SIG-M5 treated with dmso at 0.1 percent for 504 hours (cell line): ENCODE results near the gene PRR29.
"Not testable (repeated sequence)": the region's sequence is repeated elsewhere in the genome, so short reads cannot be mapped to it uniquely, and the experiment has no call there.

ENCODE experiments used
- DNase-seq: peaks from one replicate; lab custom pipeline; 2025; ENCODE audit not compliant: unreplicated experiment; lab: John Stamatoyannopoulos, UW

The PRR29 gene

DNA sequence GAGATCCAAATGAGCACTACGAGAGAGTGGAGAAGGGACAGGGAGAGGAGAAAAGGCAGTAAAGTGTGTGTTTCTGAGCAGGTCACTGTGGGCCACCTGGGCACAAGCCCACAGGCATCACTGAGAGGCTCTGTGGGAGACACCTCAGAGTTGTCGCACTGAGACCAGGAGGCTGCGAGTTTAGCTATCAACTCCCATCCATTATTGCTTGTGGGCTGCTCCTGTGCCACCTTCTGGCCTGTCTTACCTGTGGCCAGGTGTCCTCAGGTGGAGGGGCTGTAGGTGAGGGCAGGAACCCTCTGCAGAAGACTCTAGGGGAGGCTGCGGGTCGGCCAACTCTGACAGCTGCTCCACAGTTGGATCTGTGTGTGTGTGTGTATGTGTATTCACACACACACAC is 2.5 kb upstream of the PRR29 start:
- no peak for DNase-seq

- DNase-seq, result no peak
Observed at GRCh38 chr17:63996430-63997182, 1.5 kb upstream of the PRR29 start.

GRCh38 chr17:63997341-63998048 is 656 bp upstream of the PRR29 start:
- no peak for DNase-seq

GRCh38 chr17:63998721-63999679 is 849 bp downstream of the PRR29 start:
- no peak for DNase-seq

DNA sequence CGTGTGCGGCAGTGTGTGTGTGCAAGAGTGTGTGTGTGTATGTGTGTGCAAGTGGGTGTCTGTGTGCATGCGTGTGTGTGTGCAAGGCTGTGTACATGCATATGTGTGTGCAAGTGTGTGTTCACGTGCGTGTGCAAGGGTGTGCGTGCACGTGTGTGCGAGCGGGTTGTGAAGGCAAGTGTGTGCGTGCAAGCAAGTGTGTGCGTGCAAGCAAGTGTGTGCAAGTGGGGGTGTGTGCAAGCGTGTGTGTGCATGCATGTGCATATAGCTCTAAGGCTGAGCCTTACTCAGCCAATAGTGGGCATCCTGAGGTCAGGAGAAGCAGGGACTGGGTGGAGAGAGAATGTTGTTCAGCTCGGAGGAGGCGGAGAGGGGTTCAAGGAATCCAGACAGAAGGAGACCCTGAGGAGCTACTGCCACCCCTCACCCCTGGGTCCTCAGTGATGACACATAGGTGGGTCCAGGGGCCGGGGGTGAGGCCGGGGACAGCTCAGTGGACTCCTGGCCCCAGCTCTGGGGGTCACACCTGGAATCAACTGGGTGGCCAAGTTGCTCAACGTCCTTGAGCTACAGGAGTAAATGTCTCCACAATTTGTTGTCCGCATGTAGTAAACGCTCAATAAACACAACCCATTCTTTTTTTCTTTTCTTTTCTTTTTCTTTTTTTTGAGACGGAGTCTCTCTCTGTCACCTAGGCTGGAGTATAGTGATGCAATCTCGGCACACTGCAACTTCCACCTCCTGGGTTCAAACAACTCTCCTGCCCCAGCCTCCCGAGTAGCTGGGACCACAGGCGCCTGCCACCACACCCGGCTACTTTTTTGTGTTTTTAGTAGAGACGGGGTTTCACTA is 1.8 kb downstream of the PRR29 start:
- no peak for DNase-seq

DNA sequence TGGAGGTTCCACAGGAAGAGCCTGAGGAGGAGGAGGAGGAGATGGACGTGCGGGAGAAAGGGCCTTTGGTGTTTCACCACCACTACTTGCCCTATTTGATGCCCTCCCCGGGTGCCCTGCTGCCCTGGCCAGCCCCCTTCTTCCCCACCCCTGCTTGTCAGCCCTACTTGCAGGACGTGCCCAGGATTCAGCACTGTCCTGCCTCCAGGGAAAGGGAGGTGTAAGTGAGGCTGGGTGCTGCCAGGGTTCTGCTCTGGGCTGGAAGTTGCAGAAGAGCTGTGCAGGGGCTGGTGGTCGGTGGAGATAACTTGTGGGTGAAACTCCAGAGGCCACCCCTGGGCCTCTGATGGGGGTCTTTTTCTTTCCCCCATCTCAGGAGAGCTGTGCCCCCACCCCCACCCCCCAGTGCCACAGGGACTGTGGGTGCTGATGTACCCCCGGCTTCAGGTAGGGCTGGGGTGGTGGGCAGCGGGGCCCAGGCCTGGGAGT is 3.0 kb downstream of the PRR29 start:
- no peak for DNase-seq

DNA sequence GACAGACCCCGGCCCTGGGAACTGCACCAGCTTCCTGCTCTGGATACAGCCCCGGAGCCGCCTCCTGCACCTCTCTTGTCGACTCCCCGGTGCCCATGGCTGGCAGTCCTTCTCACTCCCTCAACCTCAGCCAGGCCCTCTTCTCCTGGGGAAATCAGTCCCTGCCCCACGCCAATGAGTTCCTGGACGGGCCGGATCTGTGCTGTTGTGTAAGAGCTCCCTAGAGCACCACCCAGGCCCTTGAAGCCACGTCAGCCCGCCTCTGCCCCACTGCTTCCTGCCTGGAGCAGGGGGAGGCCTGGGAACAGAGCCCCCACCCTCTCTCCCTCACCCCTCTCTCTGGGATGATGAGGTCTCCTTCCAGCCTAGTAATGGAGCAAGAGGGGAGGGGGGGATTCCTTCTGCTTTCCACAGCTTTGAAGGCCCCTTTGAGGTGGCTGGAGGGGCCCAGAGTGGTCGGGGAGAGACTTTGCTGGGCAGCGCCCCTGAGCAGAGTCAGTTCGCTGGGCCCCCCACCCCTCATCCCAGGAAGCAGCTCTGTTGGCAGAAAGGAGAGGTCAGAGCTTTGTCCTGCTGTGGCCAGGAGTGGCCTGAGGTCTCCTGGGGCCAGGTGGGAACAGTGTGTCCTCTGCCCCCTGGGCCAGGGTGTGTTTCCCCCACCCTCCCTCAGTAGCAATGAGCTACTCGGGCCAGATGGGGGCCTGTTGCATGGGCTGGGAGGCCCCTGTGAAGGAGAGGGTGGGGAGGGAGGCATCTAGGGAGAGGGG is 3.8 kb downstream of the PRR29 start:
- DNase-seq, result no peak

- DNase-seq, result no peak
Observed at GRCh38 chr17:64002658-64003525, 4.7 kb downstream of the PRR29 start.

DNA sequence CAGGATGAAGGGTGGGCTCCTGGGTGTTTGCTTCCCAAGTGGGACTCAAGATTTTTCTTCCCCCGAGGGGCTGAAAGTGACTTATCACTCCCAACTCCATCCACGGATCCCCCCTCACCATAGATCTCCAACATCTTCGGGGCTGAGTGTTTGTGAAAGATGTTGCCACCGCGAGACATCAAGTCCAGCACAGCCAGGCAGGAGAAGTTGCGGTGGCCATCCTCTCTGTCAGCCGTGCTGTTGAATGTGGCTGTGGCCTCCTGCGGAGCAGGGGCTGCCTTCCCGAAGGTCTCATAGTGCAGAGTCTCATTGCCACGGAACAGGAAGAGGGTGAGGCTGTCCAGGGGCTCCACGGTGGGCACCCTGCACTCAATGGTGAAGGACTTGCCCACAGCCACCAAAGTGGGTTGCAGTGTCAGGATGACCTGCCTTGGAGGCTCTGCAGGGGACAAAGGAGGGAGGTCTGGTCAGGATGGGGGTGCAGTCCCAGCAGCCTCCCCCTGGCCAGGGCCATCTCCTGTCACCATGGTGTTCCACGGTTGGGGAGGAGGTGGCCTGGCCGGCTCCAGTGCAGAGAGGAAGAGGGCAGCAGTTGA is 5.5 kb downstream of the PRR29 start:
- DNase-seq, result no peak

- DNase-seq, result no peak
Observed at GRCh38 chr17:64004218-64004770, 6.1 kb downstream of the PRR29 start.

GRCh38 chr17:64004903-64005733 is 7.0 kb downstream of the PRR29 start:
- DNase-seq, result no peak

DNA sequence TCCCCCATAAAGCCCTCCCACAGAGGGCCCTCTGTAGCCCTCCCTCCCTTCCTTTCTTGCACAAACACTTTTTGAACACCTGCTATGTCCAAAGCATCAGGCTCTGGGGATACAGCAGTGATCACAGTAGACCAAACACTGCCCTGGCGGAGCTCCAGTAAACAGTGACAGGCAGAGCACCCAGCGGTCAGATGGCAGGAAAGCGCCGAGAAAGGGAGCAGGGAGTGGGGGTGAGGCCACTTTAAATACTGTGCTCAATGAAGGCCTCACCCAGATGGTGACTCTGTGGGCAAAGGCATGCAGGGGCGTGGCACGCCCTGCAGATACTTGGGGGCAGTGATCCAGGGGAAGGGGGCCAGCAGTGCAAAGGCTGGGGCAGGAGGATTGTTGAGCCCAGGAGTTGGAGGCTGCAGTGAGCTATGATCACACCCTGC is 7.6 kb downstream of the PRR29 start:
- peak; percentile 22 for DNase-seq

DNA sequence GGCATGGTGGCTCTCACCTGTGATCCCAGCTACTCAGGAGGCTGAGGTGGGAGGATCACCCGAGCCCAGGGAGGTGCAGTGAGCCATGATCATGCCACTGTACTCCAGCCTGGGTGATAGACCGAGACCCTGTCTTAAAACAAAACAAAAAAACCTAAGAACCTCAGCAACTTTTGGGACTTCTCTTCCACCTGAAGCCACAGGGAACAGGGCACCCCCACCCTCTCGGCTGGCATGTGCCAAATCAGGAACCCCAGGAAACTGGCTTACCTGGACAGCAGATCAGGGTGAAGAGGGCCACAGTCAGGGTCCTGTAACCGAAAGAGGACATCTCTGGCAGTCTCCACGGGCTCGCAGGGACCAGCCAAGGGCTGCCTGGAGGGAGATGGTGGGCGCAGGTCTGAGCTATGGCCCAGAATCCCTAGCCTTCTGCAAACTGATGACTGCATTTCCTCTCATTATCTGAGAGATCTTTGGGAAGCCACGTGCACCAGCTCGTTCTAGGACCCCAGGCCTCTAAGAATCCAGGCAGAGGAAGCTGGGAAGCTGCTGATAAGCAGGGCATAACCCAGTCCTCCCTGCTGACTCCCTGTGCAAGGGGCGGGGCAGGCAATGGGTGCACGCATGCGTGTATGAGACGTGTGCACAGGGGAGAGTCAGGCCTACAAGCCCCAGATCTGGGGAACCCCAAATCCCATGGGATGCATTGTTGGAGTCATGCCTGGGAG is 8.4 kb downstream of the PRR29 start:
- no peak for DNase-seq

GRCh38 chr17:64007089-64007837 is 9.1 kb downstream of the PRR29 start:
- DNase-seq, result not testable (repeated sequence)

DNA sequence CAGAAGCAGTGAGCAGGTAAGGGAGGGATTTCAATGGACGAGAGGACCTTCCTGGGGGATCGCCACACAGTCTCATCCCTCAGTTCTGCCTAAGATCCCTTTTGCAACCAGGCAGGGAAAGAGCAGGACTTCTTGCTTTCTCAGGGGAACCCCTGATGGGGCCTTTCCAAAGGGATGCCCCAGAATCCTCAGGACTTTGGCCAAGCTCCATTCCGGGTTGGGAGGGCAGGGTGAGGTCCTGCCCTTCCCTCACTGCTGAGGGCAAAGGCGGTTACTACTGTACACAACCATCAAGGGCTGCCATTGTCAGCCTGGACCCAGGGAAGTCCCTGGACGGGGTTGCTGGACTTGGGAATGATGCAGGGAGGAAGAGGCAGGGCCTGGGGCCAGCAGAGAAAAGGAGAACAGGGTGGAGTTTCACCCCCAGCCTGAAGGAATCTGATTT is 9.7 kb downstream of the PRR29 start:
- DNase-seq, result no peak

- DNase-seq, result no peak
Observed at GRCh38 chr17:64008346-64008745, 10.2 kb downstream of the PRR29 start.
